Stimulated activated CD4-positive, alpha-beta T cell treated with anti-CD3 and anti-CD28 coated beads, Interleukin-1b, Interleukin-23, amount 100 ng/mL, for 4 hours (primary cell): ENCODE results near the gene ELFN1.

Source experiments
- DNase-seq, 2 donors: peaks; one replicate each; pipeline ENCODE4 v3.0.0-alpha.2; 2020; ENCODE audit warnings: low read depth in 2 of 2

The ELFN1 gene

GRCh38 chr7:1694611-1695511 is 24.8 kb downstream of the ELFN1 start:
- DNase-seq: no peak

- DNase-seq: no peak
Observed at GRCh38 chr7:1695800-1696454, 25.9 kb downstream of the ELFN1 start.

GRCh38 chr7:1696671-1697498 is 26.8 kb downstream of the ELFN1 start:
- no peak for DNase-seq

GRCh38 chr7:1697499-1698125 is 27.5 kb downstream of the ELFN1 start:
- DNase-seq: no peak

GRCh38 chr7:1698201-1698600 is 28.1 kb downstream of the ELFN1 start:
- DNase-seq: no peak

GRCh38 chr7:1698951-1699350 is 28.9 kb downstream of the ELFN1 start:
- DNase-seq: no peak

- DNase-seq: no peak
Observed at GRCh38 chr7:1700086-1700485, 30.0 kb downstream of the ELFN1 start.

GRCh38 chr7:1700536-1701333 is 30.7 kb downstream of the ELFN1 start:
- DNase-seq: no peak

- no peak for DNase-seq
Observed at GRCh38 chr7:1702652-1703051, 32.6 kb downstream of the ELFN1 start.

GRCh38 chr7:1703441-1703840 is 33.4 kb downstream of the ELFN1 start:
- no peak for DNase-seq

GRCh38 chr7:1703871-1704810 is 34.1 kb downstream of the ELFN1 start:
- DNase-seq: no peak

GRCh38 chr7:1704811-1705738 is 35.0 kb downstream of the ELFN1 start:
- DNase-seq: no peak

- no peak for DNase-seq
Observed at GRCh38 chr7:1705856-1706255, 35.8 kb downstream of the ELFN1 start.

GRCh38 chr7:1706381-1706720 is 36.3 kb downstream of the ELFN1 start:
- no peak for DNase-seq

GRCh38 chr7:1706721-1707613 is 36.9 kb downstream of the ELFN1 start:
- DNase-seq: no peak

- no peak for DNase-seq
Observed at GRCh38 chr7:1707756-1708595, 37.9 kb downstream of the ELFN1 start.
